Tibial artery (tissue), 4 donors: ENCODE results near the gene EIF2S1.
A peak's percentile ranks its signal among the peaks of the same experiment; 100 is the strongest.

ENCODE experiments used
- DNase-seq, 2 donors: peaks; one replicate each; pipeline ENCODE4 v3.0.0-alpha.2; 2019
- H3K27ac ChIP-seq, 2 donors: fragments of 200-600 bp; sonication (generic) in 1 of 2; 1 replicate in 1 of 2; 2 replicates in 1 of 2; pipeline ENCODE4 v1.5.1; 2018 to 2019; ENCODE audit warnings: mild to moderate bottlenecking in 1 of 2
- H3K27me3 ChIP-seq, 2 donors: fragments of 200-600 bp; sonication (generic) in 1 of 2; one replicate each; pipeline versions ENCODE4 v1.5.1 to v1.6.0; 2016 to 2019
- H3K36me3 ChIP-seq, 3 donors: fragments of 200-600 bp; sonication (generic) in 2 of 3; one replicate each; pipeline ENCODE4 v1.5.1; 2016 to 2019; ENCODE audit warnings: mild to moderate bottlenecking in 2 of 3
- H3K4me1 ChIP-seq, 4 donors: fragments of 200-600 bp; sonication (generic) in 2 of 4; 1 replicate in 3 of 4; 2 replicates in 1 of 4; pipeline ENCODE4 v1.5.1; 2016 to 2019
- H3K4me3 ChIP-seq, 2 donors: fragments of 200-600 bp; sonication (generic) in 1 of 2; 1 replicate in 1 of 2; 2 replicates in 1 of 2; pipeline ENCODE4 v1.5.1; 2018 to 2019; ENCODE audit warnings: mild to moderate bottlenecking in 2 of 2
- H3K9me3 ChIP-seq, 3 donors: fragments of 200-600 bp; sonication (generic) in 1 of 3; one replicate each; pipeline ENCODE4 v1.5.1; 2016 to 2019
- intact Hi-C: fragments of 100-400 bp; cut with DNase I; formaldehyde crosslinking; loops from one replicate; pipeline ENCODE4 v1.15.0; 2023; ENCODE audit warnings: low total_unique reads
- TF ChIP-seq, protein P1 (sequence below), 2 experiments: fragments of 200-600 bp in 1 of 2; fragments of 450-650 bp in 1 of 2; IDR thresholded peaks; one replicate each; pipeline ENCODE4 v1.5.1; 2017 to 2019; ENCODE audit warnings: antibody characterized with exemption in 2 of 2, mild to moderate bottlenecking in 1 of 2, moderate library complexity in 1 of 2

The EIF2S1 gene

GRCh38 chr14:67425608-67426007 is 65.5 kb downstream of the EIF2S1 start:
- Histone ChIP-seq H3K27ac (no peak overlapping the region), H3K4me3 (no peak overlapping the region), H3K36me3 (no peaks in the 10 kb centered on the region), H3K27me3 (peaks cover 0 to 34% of the 10 kb centered on the region in 2 donors), H3K9me3 (no peaks in the 10 kb centered on the region), H3K4me1 (peaks cover 0 to 3% (median 0%) of the 10 kb centered on the region in 4 donors)
- intact Hi-C loops = loop anchor here (5.0 kb wide), 1 partner anchor 147 kb away; no protein-coding TSS in a partner anchor
- TF ChIP-seq, protein P1, sequence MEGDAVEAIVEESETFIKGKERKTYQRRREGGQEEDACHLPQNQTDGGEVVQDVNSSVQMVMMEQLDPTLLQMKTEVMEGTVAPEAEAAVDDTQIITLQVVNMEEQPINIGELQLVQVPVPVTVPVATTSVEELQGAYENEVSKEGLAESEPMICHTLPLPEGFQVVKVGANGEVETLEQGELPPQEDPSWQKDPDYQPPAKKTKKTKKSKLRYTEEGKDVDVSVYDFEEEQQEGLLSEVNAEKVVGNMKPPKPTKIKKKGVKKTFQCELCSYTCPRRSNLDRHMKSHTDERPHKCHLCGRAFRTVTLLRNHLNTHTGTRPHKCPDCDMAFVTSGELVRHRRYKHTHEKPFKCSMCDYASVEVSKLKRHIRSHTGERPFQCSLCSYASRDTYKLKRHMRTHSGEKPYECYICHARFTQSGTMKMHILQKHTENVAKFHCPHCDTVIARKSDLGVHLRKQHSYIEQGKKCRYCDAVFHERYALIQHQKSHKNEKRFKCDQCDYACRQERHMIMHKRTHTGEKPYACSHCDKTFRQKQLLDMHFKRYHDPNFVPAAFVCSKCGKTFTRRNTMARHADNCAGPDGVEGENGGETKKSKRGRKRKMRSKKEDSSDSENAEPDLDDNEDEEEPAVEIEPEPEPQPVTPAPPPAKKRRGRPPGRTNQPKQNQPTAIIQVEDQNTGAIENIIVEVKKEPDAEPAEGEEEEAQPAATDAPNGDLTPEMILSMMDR (IDR thresholded peaks at IDR 0.05) = no peak
- DNase-seq = no peak

- H3K4me1 ChIP-seq = peaks cover 0 to 3% (median 0%) of the 10 kb centered on the region in 4 donors
- H3K9me3 ChIP-seq = no peaks in the 10 kb centered on the region
- TF ChIP-seq, protein P1 (IDR thresholded peaks at IDR 0.05) = no peak
- no peak overlapping the region for H3K27ac ChIP-seq
- no peak for DNase-seq
- no peaks in the 10 kb centered on the region for H3K36me3 ChIP-seq
- H3K4me3 ChIP-seq = no peak overlapping the region
- intact Hi-C loops = loop anchor here (5.0 kb wide), 1 partner anchor 146 kb away; no protein-coding TSS in a partner anchor
- H3K27me3 ChIP-seq = peaks cover 0 to 34% of the 10 kb centered on the region in 2 donors
Observed at GRCh38 chr14:67426161-67426560, 66.0 kb downstream of the EIF2S1 start.

DNA sequence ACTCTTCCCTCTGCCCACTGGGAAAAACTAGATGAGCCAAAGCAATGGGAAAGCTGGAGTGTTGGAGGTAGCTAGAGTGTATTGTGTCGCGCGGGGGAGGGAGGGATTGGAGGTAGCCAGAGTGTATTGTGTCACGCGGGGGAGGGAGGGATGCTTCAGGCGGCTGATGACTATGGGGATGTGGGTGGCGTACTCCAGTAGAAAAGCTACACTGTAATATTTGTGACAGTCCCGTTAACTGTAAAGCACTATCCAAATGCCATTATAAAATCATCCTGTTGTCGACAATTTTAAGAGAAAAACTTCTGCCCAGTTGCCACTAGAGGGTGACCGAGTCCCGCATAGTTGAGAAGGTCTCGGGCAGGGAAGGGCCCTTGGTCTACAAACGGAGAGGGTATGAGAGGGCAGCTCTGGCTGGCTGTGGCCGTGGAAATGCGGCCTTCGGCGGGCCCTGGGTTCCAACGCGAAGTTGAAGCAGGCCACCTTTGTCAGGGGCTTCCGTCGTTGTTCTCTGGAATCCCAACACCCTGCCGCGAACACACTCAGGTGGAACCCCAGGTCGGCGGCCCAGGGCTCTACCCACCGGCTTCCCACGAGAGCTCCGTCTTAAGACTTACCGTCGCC is 67.0 kb downstream of the EIF2S1 start:
- peak; percentile 59 to 77 for DNase-seq
- no peak overlapping the region for H3K4me3 ChIP-seq
- peaks cover 0 to 5% (median 0%) of the 10 kb centered on the region in 4 donors for H3K4me1 ChIP-seq
- no peak overlapping the region for H3K27ac ChIP-seq
- H3K9me3 ChIP-seq = no peaks in the 10 kb centered on the region
- intact Hi-C loops = loop anchor here (5.0 kb wide), 1 partner anchor 145 kb away; no protein-coding TSS in a partner anchor
- H3K27me3 ChIP-seq = peaks cover 0 to 34% of the 10 kb centered on the region in 2 donors
- H3K36me3 ChIP-seq = no peaks in the 10 kb centered on the region
- TF ChIP-seq, protein P1 (IDR thresholded peaks at IDR 0.05) = peak; percentile 77 to 78

GRCh38 chr14:67428501-67429031 is 68.4 kb downstream of the EIF2S1 start:
- intact Hi-C loops = loop anchor here (5.0 kb wide), 1 partner anchor 144 kb away; no protein-coding TSS in a partner anchor
- H3K4me1 ChIP-seq = peaks cover 0 to 11% (median 0%) of the 10 kb centered on the region in 4 donors
- no peaks in the 10 kb centered on the region for H3K36me3 ChIP-seq
- no peaks in the 10 kb centered on the region for H3K9me3 ChIP-seq
- H3K4me3 ChIP-seq = no peak overlapping the region
- TF ChIP-seq, protein P1 (IDR thresholded peaks at IDR 0.05) = no peak
- H3K27ac ChIP-seq = no peak overlapping the region
- H3K27me3 ChIP-seq = peaks cover 0 to 31% of the 10 kb centered on the region in 2 donors
- no peak for DNase-seq

GRCh38 chr14:67429510-67430205 is 69.5 kb downstream of the EIF2S1 start:
- Histone ChIP-seq H3K36me3 (no peaks in the 10 kb centered on the region), H3K4me3 (no peak overlapping the region), H3K27me3 (peaks cover 0 to 21% of the 10 kb centered on the region in 2 donors), H3K9me3 (no peaks in the 10 kb centered on the region), H3K27ac (no peak overlapping the region), H3K4me1 (peaks cover 0 to 11% (median 0%) of the 10 kb centered on the region in 4 donors)
- TF ChIP-seq, protein P1 (IDR thresholded peaks at IDR 0.05) = no peak
- intact Hi-C loops = loop anchor here (5.0 kb wide), 1 partner anchor 143 kb away; no protein-coding TSS in a partner anchor
- DNase-seq = no peak
